ENCODE data around the gene C4orf36. TPM values are rescaled to one million over a fixed set of nuclear protein-coding genes. Genes with fewer than 3 reads are reported as not detected.

Gene C4orf36
- polyA plus RNA-seq, 4 donors = 0.46 to 4.0 (median 0.54) TPM; not detected in 1

- no peak overlapping the region for H3K27ac ChIP-seq (ENCODE audit: low read depth in 1 of 3, low read length in 2 of 3)
- WGBS, 3 donors = 62 to 75% (median 72%) methylated on average over 2 of the region's 2 CpGs
- H3K4me1 ChIP-seq (ENCODE audit: control insufficient read depth in 3 of 3, insufficient read depth in 2 of 3, low read depth in 1 of 3, low read length in 2 of 3) = no peaks in the 10 kb centered on the region
- FAIRE-seq (no peak), DNase-seq (no peak)
- no peak overlapping the region for H3K4me3 ChIP-seq (ENCODE audit: low read depth in 1 of 3, low read length in 3 of 3)
- H3K9me3 ChIP-seq (ENCODE audit: control insufficient read depth in 2 of 2, insufficient read depth in 1 of 2, low read depth in 1 of 2, low read length in 1 of 2) = no peaks in the 10 kb centered on the region
- H3K36me3 ChIP-seq (ENCODE audit: control insufficient read depth in 3 of 3, insufficient read depth in 2 of 3, low read depth in 1 of 3, low read length in 3 of 3) = no peaks in the 10 kb centered on the region
- no peaks in the 10 kb centered on the region for H3K27me3 ChIP-seq (ENCODE audit: control insufficient read depth in 3 of 3, insufficient read depth in 3 of 3, low read length in 3 of 3)
Measured at GRCh38 chr4:86855572-86855971, 36.6 kb downstream of the C4orf36 start.

DNA sequence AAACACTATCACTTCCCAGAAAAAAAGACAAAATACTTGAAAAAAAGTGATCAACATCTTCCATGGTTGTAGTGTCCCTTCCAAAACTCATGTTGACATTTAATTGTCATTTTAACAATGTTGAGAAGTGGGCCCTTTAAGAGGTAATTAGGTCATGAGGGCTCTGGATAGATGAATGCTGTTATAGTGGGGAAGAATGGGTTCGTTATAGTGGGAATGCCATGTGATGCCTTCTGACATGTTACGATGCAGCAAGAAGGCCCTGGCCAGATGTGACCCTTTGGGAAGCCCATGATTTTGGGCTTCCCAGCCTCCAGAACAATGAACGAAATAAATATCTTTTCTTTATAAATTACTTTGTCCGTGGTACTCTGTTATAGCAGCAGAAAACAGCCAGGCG lies 39.0 kb downstream of the C4orf36 start:
- no peak for FAIRE-seq
- WGBS, 3 donors = 75 to 93% (median 85%) methylated on average over 5 of the region's 5 CpGs
- H3K27me3 ChIP-seq (ENCODE audit: control insufficient read depth in 3 of 3, insufficient read depth in 3 of 3, low read length in 3 of 3) = peaks cover 0 to 4% (median 0%) of the 10 kb centered on the region in 3 donors
- DNase-seq = no peak
- no peaks in the 10 kb centered on the region for H3K9me3 ChIP-seq (ENCODE audit: control insufficient read depth in 2 of 2, insufficient read depth in 1 of 2, low read depth in 1 of 2, low read length in 1 of 2)
- H3K4me3 ChIP-seq (ENCODE audit: low read depth in 1 of 3, low read length in 3 of 3) = no peak overlapping the region
- H3K4me1 ChIP-seq (ENCODE audit: control insufficient read depth in 3 of 3, insufficient read depth in 2 of 3, low read depth in 1 of 3, low read length in 2 of 3) = no peaks in the 10 kb centered on the region
- no peaks in the 10 kb centered on the region for H3K36me3 ChIP-seq (ENCODE audit: control insufficient read depth in 3 of 3, insufficient read depth in 2 of 3, low read depth in 1 of 3, low read length in 3 of 3)
- no peak overlapping the region for H3K27ac ChIP-seq (ENCODE audit: low read depth in 1 of 3, low read length in 2 of 3)

- DNase-seq (no peak), FAIRE-seq (no peak)
- Histone ChIP-seq H3K4me3 (ENCODE audit: low read depth in 1 of 3, low read length in 3 of 3) (no peak within 1 kb of the TSS), H3K36me3 (ENCODE audit: control insufficient read depth in 3 of 3, insufficient read depth in 2 of 3, low read depth in 1 of 3, low read length in 3 of 3) (no peaks in the 10 kb centered on the region), H3K27ac (ENCODE audit: low read depth in 1 of 3, low read length in 2 of 3) (peak within 1 kb of the TSS in 1 of 3 donors; percentile 38), H3K4me1 (ENCODE audit: control insufficient read depth in 3 of 3, insufficient read depth in 2 of 3, low read depth in 1 of 3, low read length in 2 of 3) (no peaks in the 10 kb centered on the region), H3K27me3 (ENCODE audit: control insufficient read depth in 3 of 3, insufficient read depth in 3 of 3, low read length in 3 of 3) (peaks cover 0 to 5% (median 0%) of the 10 kb centered on the region in 3 donors), H3K9me3 (ENCODE audit: control insufficient read depth in 2 of 2, insufficient read depth in 1 of 2, low read depth in 1 of 2, low read length in 1 of 2) (no peaks in the 10 kb centered on the region)
- WGBS, 3 donors = 78 to 87% (median 84%) methylated on average over 11 of the region's 11 CpGs
Measured at GRCh38 chr4:86848732-86849619, 43.2 kb downstream of the C4orf36 start, which contains the start of gene SLC10A6. Gene SLC10A6 (minus strand): TSS chr4:86849384. CDS start chr4:86849115, 269 bp downstream.

GRCh38 chr4:86848136-86848535 lies 44.1 kb downstream of the C4orf36 start:
- Histone ChIP-seq H3K36me3 (ENCODE audit: control insufficient read depth in 3 of 3, insufficient read depth in 2 of 3, low read depth in 1 of 3, low read length in 3 of 3) (no peaks in the 10 kb centered on the region), H3K4me1 (ENCODE audit: control insufficient read depth in 3 of 3, insufficient read depth in 2 of 3, low read depth in 1 of 3, low read length in 2 of 3) (no peaks in the 10 kb centered on the region), H3K9me3 (ENCODE audit: control insufficient read depth in 2 of 2, insufficient read depth in 1 of 2, low read depth in 1 of 2, low read length in 1 of 2) (no peaks in the 10 kb centered on the region), H3K27ac (ENCODE audit: low read depth in 1 of 3, low read length in 2 of 3) (peak overlapping the region in 1 of 3 donors; percentile 23), H3K27me3 (ENCODE audit: control insufficient read depth in 3 of 3, insufficient read depth in 3 of 3, low read length in 3 of 3) (peaks cover 0 to 5% (median 0%) of the 10 kb centered on the region in 3 donors), H3K4me3 (ENCODE audit: low read depth in 1 of 3, low read length in 3 of 3) (no peak overlapping the region)
- FAIRE-seq (no peak), DNase-seq (no peak)
- WGBS, 3 donors = 70 to 80% (median 76%) methylated on average over 7 of the region's 7 CpGs

DNA sequence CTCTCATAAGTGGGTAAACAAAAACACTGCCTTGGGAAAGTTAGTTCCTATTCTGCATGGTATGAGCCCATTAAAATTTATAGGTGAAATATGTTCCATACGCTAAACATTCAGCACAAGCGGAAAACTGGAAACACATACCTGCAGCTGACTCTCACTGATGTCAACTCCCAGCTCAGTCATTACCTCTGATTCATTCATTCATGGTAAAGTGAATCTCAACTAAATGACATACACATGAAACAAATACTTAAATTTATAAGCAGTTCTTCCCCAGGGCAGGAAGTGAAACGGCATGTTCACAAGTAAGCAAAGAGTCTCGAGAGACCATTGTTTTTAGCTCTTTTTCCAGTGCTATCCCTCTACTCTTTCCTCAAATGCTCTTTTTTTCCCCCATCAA lies 44.7 kb downstream of the C4orf36 start:
- no peaks in the 10 kb centered on the region for H3K4me1 ChIP-seq (ENCODE audit: control insufficient read depth in 3 of 3, insufficient read depth in 2 of 3, low read depth in 1 of 3, low read length in 2 of 3)
- WGBS, 3 donors = 77 to 94% (median 93%) methylated on average over 4 of the region's 4 CpGs
- H3K36me3 ChIP-seq (ENCODE audit: control insufficient read depth in 3 of 3, insufficient read depth in 2 of 3, low read depth in 1 of 3, low read length in 3 of 3) = no peaks in the 10 kb centered on the region
- no peak overlapping the region for H3K27ac ChIP-seq (ENCODE audit: low read depth in 1 of 3, low read length in 2 of 3)
- DNase-seq (no peak), FAIRE-seq (no peak)
- no peaks in the 10 kb centered on the region for H3K9me3 ChIP-seq (ENCODE audit: control insufficient read depth in 2 of 2, insufficient read depth in 1 of 2, low read depth in 1 of 2, low read length in 1 of 2)
- no peak overlapping the region for H3K4me3 ChIP-seq (ENCODE audit: low read depth in 1 of 3, low read length in 3 of 3)
- H3K27me3 ChIP-seq (ENCODE audit: control insufficient read depth in 3 of 3, insufficient read depth in 3 of 3, low read length in 3 of 3) = peaks cover 0 to 5% (median 0%) of the 10 kb centered on the region in 3 donors

DNA sequence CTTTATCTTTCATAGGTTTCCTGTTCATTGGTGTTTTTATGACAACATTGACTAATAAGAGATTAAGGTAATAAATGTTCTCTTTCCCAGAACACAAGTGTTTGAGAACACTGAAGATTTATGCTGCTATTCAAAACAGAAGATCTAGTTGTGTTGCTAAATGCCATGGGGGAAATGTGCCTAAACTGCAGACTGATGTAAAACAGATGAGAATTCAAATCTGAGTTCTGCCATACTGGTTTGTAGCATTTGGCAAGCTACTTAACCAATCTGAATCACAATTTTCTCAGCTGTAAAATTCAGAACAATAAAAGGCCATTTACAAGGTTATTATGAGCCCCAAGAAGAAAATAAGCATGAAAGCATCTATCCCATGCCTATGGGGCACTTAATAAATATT lies 45.3 kb downstream of the C4orf36 start:
- H3K27ac ChIP-seq (ENCODE audit: low read depth in 1 of 3, low read length in 2 of 3) = no peak overlapping the region
- no peak for FAIRE-seq

DNA sequence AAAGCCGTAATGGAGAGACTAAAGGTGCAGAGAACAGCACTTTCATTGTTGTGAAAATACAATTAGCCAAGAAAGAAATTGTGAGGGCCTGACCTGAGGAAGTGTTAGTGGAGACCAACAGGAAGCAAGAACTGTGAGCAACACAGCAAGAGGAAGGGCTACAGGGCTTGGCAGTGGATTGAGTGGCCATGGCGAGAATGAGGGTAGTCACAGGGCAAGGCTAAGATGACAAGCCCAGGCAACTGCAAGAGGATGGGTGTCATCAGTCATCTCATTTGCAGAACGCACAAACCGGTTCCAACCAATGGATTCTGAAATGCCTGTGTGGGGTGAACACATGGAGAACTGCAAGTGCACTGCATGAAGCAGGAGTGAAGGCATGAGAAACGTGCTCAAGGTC lies 46.6 kb downstream of the C4orf36 start:
- DNase-seq (no peak), FAIRE-seq (no peak)
- Histone ChIP-seq H3K27ac (ENCODE audit: low read depth in 1 of 3, low read length in 2 of 3) (no peak overlapping the region), H3K4me3 (ENCODE audit: low read depth in 1 of 3, low read length in 3 of 3) (no peak overlapping the region), H3K9me3 (ENCODE audit: control insufficient read depth in 2 of 2, insufficient read depth in 1 of 2, low read depth in 1 of 2, low read length in 1 of 2) (no peaks in the 10 kb centered on the region), H3K27me3 (ENCODE audit: control insufficient read depth in 3 of 3, insufficient read depth in 3 of 3, low read length in 3 of 3) (peaks cover 0 to 5% (median 0%) of the 10 kb centered on the region in 3 donors), H3K36me3 (ENCODE audit: control insufficient read depth in 3 of 3, insufficient read depth in 2 of 3, low read depth in 1 of 3, low read length in 3 of 3) (no peaks in the 10 kb centered on the region), H3K4me1 (ENCODE audit: control insufficient read depth in 3 of 3, insufficient read depth in 2 of 3, low read depth in 1 of 3, low read length in 2 of 3) (no peaks in the 10 kb centered on the region)
- WGBS, 3 donors = 68 to 74% (median 73%) methylated on average over 5 of the region's 5 CpGs

More for the DNA sequence above, 45.3 kb downstream of the C4orf36 start:
- H3K9me3 ChIP-seq (ENCODE audit: control insufficient read depth in 2 of 2, insufficient read depth in 1 of 2, low read depth in 1 of 2, low read length in 1 of 2) = no peaks in the 10 kb centered on the region
- H3K36me3 ChIP-seq (ENCODE audit: control insufficient read depth in 3 of 3, insufficient read depth in 2 of 3, low read depth in 1 of 3, low read length in 3 of 3) = no peaks in the 10 kb centered on the region
- DNase-seq = peak in 1 of 2 donors; percentile 14
- peaks cover 0 to 5% (median 0%) of the 10 kb centered on the region in 3 donors for H3K27me3 ChIP-seq (ENCODE audit: control insufficient read depth in 3 of 3, insufficient read depth in 3 of 3, low read length in 3 of 3)
- H3K4me1 ChIP-seq (ENCODE audit: control insufficient read depth in 3 of 3, insufficient read depth in 2 of 3, low read depth in 1 of 3, low read length in 2 of 3) = no peaks in the 10 kb centered on the region
- H3K4me3 ChIP-seq (ENCODE audit: low read depth in 1 of 3, low read length in 3 of 3) = no peak overlapping the region

GRCh38 chr4:86841309-86841708 lies 50.9 kb downstream of the C4orf36 start:
- H3K27me3 ChIP-seq (ENCODE audit: control insufficient read depth in 3 of 3, insufficient read depth in 3 of 3, low read length in 3 of 3) = no peaks in the 10 kb centered on the region
- no peaks in the 10 kb centered on the region for H3K4me1 ChIP-seq (ENCODE audit: control insufficient read depth in 3 of 3, insufficient read depth in 2 of 3, low read depth in 1 of 3, low read length in 2 of 3)
- no peaks in the 10 kb centered on the region for H3K9me3 ChIP-seq (ENCODE audit: control insufficient read depth in 2 of 2, insufficient read depth in 1 of 2, low read depth in 1 of 2, low read length in 1 of 2)
- WGBS, 3 donors = 80 to 96% (median 86%) methylated on average over 1 of the region's 1 CpG
- no peaks in the 10 kb centered on the region for H3K36me3 ChIP-seq (ENCODE audit: control insufficient read depth in 3 of 3, insufficient read depth in 2 of 3, low read depth in 1 of 3, low read length in 3 of 3)
- H3K4me3 ChIP-seq (ENCODE audit: low read depth in 1 of 3, low read length in 3 of 3) = no peak overlapping the region
- no peak for FAIRE-seq
- H3K27ac ChIP-seq (ENCODE audit: low read depth in 1 of 3, low read length in 2 of 3) = no peak overlapping the region
- DNase-seq = no peak
